HUES6 (cell line): Measurements from ENCODE around the gene HYCC1.
"Not testable (repeated sequence)": the region's sequence is repeated elsewhere in the genome, so short reads cannot be mapped to it uniquely, and the experiment has no call there.

Experiments used
- H3K27ac ChIP-seq: 2 replicates; pipeline ENCODE4 v1.7.0; 2013; ENCODE audit warnings: low read depth, mild to moderate bottlenecking, low read length, inconsistent platforms
- H3K27me3 ChIP-seq: 2 replicates; pipeline ENCODE4 v1.6.1; 2013; ENCODE audit warnings: low read length; ENCODE audit not compliant: control insufficient read depth, insufficient read depth
- H3K36me3 ChIP-seq: 2 replicates; pipeline ENCODE4 v1.6.1; 2013; ENCODE audit warnings: low read length; ENCODE audit not compliant: control insufficient read depth, insufficient read depth
- H3K4me1 ChIP-seq: 2 replicates; pipeline ENCODE4 v1.6.1; 2013; ENCODE audit warnings: low read length; ENCODE audit not compliant: control insufficient read depth, insufficient read depth
- H3K4me3 ChIP-seq: 2 replicates; pipeline ENCODE4 v1.5.1; 2013; ENCODE audit warnings: low read depth, low read length
- H3K9ac ChIP-seq: one replicate; pipeline ENCODE4 v1.6.1; 2013; ENCODE audit warnings: mild to moderate bottlenecking, low read length
- H3K9me3 ChIP-seq: 2 replicates; pipeline ENCODE4 v1.6.1; 2013; ENCODE audit warnings: low read depth, low read length; ENCODE audit not compliant: control insufficient read depth, insufficient read depth

HYCC1 gene

DNA sequence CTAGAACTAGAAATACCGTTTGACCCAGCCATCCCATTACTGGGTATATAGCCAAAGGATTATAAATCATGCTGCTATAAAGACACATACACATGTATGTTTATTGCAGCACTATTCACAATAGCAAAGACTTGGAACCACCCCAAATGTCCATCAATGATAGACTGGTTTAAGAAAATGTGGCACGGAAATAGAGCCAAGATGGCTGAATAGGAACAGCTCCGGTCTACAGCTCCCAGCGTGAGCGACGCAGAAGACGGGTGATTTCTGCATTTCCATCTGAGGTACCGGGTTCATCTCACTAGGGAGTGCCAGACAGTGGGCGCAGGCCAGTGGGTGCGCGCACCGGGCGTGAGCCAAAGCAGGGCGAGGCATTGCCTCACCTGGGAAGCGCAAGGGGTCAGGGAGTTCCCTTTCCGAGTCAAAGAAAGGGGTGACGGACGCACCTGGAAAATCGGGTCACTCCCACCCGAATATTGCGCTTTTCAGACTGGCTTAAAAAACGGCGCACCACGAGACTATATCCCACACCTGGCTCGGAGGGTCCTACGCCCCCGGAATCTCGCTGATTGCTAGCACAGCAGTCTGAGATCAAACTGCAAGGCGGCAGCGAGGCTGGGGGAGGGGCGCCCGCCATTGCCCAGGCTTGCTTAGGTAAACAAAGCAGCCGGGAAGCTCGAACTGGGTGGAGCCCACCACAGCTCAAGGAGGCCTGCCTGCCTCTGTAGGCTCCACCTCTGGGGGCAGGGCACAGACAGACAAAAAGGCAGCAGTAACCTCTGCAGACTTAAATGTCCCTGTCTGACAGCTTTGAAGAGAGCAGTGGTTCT, 21.8 kb upstream of the HYCC1 start:
- Histone ChIP-seq H3K9ac (peak overlapping the region; percentile 70), H3K4me3 (peak overlapping the region; percentile 39; the same call in 1 of the 2 replicates)
- H3K9me3 ChIP-seq, H3K4me1 ChIP-seq, H3K36me3 ChIP-seq, H3K27ac ChIP-seq, H3K27me3 ChIP-seq: not testable (repeated sequence)

DNA sequence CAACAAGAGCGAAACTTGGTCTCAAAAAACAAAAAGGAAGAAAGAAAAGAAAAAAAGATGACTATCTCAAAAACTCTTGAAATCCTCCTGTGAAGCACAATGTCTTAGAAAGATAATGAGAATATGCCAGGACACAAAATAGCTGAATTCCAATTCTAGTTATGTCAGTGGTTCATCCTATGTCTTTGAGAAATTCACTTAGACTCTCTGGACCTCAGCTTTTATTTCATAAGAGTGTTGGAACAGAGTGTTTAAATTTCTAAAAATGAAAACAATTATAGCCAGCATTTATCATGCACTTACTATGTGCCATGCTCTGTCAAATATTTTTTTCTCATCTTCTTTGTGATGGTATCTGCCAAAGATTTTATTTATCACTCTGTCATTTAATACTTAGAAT, 13.3 kb upstream of the HYCC1 start:
- Histone ChIP-seq H3K4me1 (no peaks in the 10 kb centered on the region), H3K9ac (no peak overlapping the region)

GRCh38 chr7:23026164-23026563, 12.2 kb upstream of the HYCC1 start:
- Histone ChIP-seq H3K9me3 (0 out of 2 replicates have a peak, but pooled peaks cover 4% of the 10 kb centered on the region), H3K36me3 (no peaks in the 10 kb centered on the region), H3K9ac (no peak overlapping the region), H3K4me1 (no peaks in the 10 kb centered on the region), H3K4me3 (no peak overlapping the region), H3K27me3 (no peaks in the 10 kb centered on the region), H3K27ac (no peak overlapping the region)

More for the DNA sequence above, 13.3 kb upstream of the HYCC1 start:
- Histone ChIP-seq H3K9me3 (no peaks in the 10 kb centered on the region), H3K36me3 (no peaks in the 10 kb centered on the region), H3K27me3 (no peaks in the 10 kb centered on the region), H3K27ac (no peak overlapping the region), H3K4me3 (no peak overlapping the region)

DNA sequence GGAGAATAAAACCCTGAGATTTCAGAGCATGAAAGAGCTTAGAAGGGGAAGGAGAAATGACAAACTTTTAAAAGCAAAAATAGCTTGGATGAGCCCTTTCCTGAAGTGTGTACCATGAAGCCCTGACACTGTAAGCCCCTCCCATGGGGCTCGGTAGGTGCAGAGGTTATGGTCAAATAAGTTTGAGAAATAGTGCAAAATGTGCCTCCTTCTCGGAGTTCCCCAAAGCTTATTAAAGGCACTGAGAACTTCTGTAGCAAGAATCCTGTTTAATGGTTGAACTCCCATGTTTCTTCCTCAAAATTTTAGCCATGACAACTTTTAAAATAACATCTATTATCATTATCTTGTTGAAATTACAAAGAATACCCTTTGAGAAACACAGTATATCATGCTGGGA, 10.5 kb upstream of the HYCC1 start:
- H3K4me3 ChIP-seq = no peak overlapping the region
- H3K4me1 ChIP-seq = no peaks in the 10 kb centered on the region
- H3K36me3 ChIP-seq = no peaks in the 10 kb centered on the region
- H3K9ac ChIP-seq = no peak overlapping the region
- 0 out of 2 replicates have a peak, but pooled peaks cover 4% of the 10 kb centered on the region for H3K9me3 ChIP-seq
- no peak overlapping the region for H3K27ac ChIP-seq
- no peaks in the 10 kb centered on the region for H3K27me3 ChIP-seq

- Histone ChIP-seq H3K9me3 (0 out of 2 replicates have a peak, but pooled peaks cover 4% of the 10 kb centered on the region), H3K4me1 (peaks cover 7% of the 10 kb centered on the region), H3K9ac (no peak overlapping the region), H3K4me3 (no peak overlapping the region), H3K36me3 (no peaks in the 10 kb centered on the region), H3K27me3 (no peaks in the 10 kb centered on the region), H3K27ac (no peak overlapping the region)
Measured at GRCh38 chr7:23022851-23023250, 8.9 kb upstream of the HYCC1 start.

- Histone ChIP-seq H3K4me3 (no peak overlapping the region), H3K9ac (no peak overlapping the region), H3K27me3 (no peaks in the 10 kb centered on the region), H3K36me3 (no peaks in the 10 kb centered on the region), H3K4me1 (peaks cover 7% of the 10 kb centered on the region), H3K27ac (no peak overlapping the region), H3K9me3 (0 out of 2 replicates have a peak, but pooled peaks cover 4% of the 10 kb centered on the region)
Measured at GRCh38 chr7:23022258-23022769, 8.4 kb upstream of the HYCC1 start.

DNA sequence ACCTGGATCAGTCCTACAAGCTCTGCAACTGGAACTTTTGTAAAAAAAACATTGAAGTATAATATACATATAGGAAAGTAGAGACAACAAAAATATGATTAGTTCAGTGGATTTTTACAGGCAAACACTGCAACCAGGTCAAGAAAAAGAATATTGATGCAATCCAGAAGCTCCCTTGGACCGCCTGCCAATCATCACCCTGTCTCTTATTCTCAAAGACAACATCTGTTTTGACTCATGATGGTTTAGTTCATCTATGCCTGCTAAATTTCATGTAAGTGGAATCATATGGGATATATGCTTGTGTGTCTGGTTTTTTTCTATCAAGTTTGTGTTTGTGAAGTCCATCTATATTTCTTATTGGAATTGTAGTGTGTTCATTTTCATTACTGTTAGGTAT, 7.7 kb upstream of the HYCC1 start:
- H3K36me3 ChIP-seq = no peaks in the 10 kb centered on the region
- H3K27ac ChIP-seq = no peak overlapping the region
- no peak overlapping the region for H3K4me3 ChIP-seq
- 0 out of 2 replicates have a peak, but pooled peaks cover 4% of the 10 kb centered on the region for H3K9me3 ChIP-seq
- peaks cover 7% of the 10 kb centered on the region for H3K4me1 ChIP-seq
- H3K9ac ChIP-seq = no peak overlapping the region
- no peaks in the 10 kb centered on the region for H3K27me3 ChIP-seq

DNA sequence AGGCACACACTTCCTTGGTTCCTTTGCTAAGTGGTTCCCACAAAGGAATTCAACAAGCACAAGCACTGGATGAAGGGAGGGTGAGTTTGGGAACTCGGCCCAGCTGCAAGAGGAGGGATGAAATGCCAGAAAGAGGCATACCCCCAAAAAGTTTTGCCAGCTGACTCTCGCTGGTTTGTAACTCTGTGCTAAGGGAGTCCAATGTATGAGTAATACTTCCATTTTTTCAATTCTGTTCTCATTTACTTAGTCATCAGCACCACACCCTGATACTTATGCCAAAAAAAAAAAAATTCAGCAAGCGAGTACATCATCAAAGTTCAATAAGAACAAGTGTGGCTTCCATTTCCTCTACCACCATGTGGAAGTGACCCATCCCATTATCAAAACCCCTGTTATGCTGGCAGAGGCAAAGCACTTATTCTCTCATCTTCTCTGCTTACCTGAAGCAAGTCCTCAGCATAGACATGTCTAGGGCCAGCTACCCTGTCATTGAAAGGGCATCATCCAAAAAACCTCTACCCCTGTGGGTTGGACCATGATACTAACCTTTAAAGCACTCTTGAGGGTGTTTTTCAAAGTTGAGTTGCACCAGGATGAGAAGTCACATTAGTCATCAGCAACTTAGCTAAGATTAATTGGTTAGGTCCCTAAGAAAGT, 6.9 kb upstream of the HYCC1 start:
- Histone ChIP-seq H3K27ac (no peak overlapping the region), H3K9ac (no peak overlapping the region), H3K4me3 (no peak overlapping the region), H3K36me3 (no peaks in the 10 kb centered on the region), H3K4me1 (peaks cover 7% of the 10 kb centered on the region), H3K9me3 (0 out of 2 replicates have a peak, but pooled peaks cover 4% of the 10 kb centered on the region), H3K27me3 (no peaks in the 10 kb centered on the region)

DNA sequence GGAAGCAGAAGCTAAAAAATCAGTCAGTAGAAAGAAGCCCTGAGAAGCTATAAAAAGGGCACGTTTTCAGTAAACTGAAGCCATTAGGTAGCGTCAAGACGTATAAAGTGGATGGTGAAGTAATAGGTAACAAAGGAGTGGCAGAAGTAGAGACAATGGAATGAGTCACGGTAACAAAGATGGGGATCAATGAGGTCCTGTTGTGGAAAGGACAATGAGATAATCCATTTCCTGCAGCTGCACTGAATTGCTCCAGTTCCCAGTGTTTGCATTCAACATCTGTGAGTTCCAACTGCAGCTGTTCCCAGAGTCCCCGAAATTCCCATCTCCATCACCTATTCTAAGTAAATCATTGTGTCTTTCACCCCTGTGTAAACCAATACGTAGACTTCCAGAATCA, 4.8 kb upstream of the HYCC1 start:
- no peaks in the 10 kb centered on the region for H3K27me3 ChIP-seq
- H3K4me3 ChIP-seq = no peak overlapping the region
- H3K36me3 ChIP-seq = no peaks in the 10 kb centered on the region
- peaks cover 16% of the 10 kb centered on the region for H3K4me1 ChIP-seq
- H3K9ac ChIP-seq = no peak overlapping the region
- no peak overlapping the region for H3K27ac ChIP-seq
- H3K9me3 ChIP-seq = 0 out of 2 replicates have a peak, but pooled peaks cover 4% of the 10 kb centered on the region

- H3K4me3 ChIP-seq = no peak overlapping the region
- no peaks in the 10 kb centered on the region for H3K27me3 ChIP-seq
- no peaks in the 10 kb centered on the region for H3K36me3 ChIP-seq
- H3K9me3 ChIP-seq = 0 out of 2 replicates have a peak, but pooled peaks cover 4% of the 10 kb centered on the region
- H3K27ac ChIP-seq = no peak overlapping the region
- peaks cover 18% of the 10 kb centered on the region for H3K4me1 ChIP-seq
- no peak overlapping the region for H3K9ac ChIP-seq
Measured at GRCh38 chr7:23017309-23017708, 3.4 kb upstream of the HYCC1 start.
